Measurements from ENCODE around the gene CARS2. TPM values are rescaled to one million over a fixed set of nuclear protein-coding genes. Genes with fewer than 3 reads are reported as not detected.
A peak's percentile ranks its signal among the peaks of the same experiment; 100 is the strongest.
"Not testable (repeated sequence)": the region's sequence is repeated elsewhere in the genome, so short reads cannot be mapped to it uniquely, and the experiment has no call there.

CARS2 gene
- polyA plus RNA-seq, 1 donor from 2014 or later, result 68.5 TPM

DNA sequence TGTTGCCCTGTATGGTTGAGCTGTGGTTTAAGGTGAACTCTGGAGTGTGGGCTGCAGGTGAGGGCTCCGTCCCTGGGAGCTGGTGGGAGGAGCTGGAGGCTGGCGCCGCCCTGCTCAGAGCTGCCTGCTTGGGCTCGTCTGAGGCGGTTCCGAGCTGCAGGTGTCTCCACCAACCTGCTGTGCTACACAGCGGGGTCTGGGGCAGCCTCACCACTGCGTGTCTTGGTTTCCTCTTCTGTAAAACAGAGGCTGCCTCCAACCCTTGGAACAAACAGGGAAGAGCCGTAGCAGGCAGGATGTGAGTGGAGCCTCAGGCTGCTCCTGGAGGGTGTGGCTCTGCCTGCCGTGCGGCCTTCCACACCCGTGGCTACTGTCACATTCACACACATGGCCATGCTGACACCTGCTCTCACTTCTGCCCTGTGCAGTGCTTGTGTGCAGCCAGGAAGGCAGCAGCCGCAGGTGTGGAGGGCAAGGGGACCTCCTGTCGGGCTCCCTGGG is 69.2 kb downstream of the CARS2 start:
- Mint-ChIP-seq H3K27me3 (no peaks in the 10 kb centered on the region), H3K27ac (peak overlapping the region in 1 of 3 donors; percentile 90), H3K36me3 (no peaks in the 10 kb centered on the region)

DNA sequence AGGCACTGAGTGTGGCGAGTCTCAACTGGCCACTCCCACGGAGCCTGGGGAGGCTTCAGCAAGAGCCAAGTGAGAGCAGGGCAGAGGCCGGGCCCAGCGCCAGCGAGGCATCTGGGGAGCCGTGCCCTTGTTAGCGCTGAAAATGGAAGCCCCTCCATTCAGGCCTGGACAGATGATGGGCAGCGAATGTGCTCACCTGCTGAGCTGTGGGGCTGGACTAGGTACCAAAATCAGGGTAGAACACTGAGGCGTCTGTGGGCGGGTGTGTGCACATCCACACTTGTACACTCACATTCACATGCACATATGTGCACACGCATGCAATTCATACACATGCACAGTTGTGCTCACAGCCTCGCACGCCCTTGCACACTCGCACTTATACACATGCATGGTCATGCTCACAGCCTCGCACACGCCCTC is 69.9 kb downstream of the CARS2 start:
- H3K27ac Mint-ChIP-seq, result peak overlapping the region in 1 of 3 donors; percentile 90
- no peak overlapping the region for H3K4me3 Mint-ChIP-seq
- no peaks in the 10 kb centered on the region for H3K27me3 Mint-ChIP-seq
- no peaks in the 10 kb centered on the region for H3K36me3 Mint-ChIP-seq
- no peaks in the 10 kb centered on the region for H3K9me3 Mint-ChIP-seq
- H3K4me1 Mint-ChIP-seq, result peaks cover 0 to 3% (median 0%) of the 10 kb centered on the region in 3 donors

More for the DNA sequence above, 69.2 kb downstream of the CARS2 start:
- Mint-ChIP-seq H3K4me1 (peaks cover 0 to 3% (median 0%) of the 10 kb centered on the region in 3 donors), H3K9me3 (no peaks in the 10 kb centered on the region), H3K4me3 (no peak overlapping the region)

DNA sequence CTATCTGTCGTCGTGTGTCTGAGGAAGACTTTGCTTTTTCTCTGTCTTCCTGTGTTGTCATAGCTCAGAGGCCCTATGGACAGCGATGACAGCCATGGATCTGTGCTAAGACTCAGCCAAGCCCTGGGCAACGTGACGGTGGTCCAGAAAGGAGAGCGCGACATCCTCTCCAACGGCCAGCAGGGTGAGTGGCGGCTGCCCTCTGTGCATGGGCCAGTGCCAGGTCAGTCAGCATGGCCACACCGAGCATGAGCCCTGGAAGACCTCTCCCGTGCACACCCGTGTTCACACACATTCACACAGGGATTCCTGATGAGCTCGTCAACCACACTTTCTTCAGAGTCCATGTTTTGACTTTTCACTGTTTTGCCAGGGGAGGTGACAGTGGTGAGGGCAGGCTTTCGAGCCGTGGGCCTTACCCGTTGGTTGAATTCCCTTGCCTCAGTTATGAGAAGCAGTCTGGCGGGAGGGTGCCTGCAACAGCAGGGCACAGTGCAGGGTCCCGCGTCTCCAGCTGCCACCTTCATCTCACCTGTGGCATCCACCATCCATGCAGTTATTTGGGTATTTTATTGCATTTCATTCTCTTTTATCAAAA is 70.4 kb downstream of the CARS2 start:
- Mint-ChIP-seq H3K4me3 (no peak overlapping the region), H3K9me3 (no peaks in the 10 kb centered on the region), H3K27me3 (no peaks in the 10 kb centered on the region), H3K36me3 (peaks cover 2% of the 10 kb centered on the region), H3K27ac (no peak overlapping the region), H3K4me1 (peaks cover 0 to 3% (median 0%) of the 10 kb centered on the region in 3 donors)

DNA sequence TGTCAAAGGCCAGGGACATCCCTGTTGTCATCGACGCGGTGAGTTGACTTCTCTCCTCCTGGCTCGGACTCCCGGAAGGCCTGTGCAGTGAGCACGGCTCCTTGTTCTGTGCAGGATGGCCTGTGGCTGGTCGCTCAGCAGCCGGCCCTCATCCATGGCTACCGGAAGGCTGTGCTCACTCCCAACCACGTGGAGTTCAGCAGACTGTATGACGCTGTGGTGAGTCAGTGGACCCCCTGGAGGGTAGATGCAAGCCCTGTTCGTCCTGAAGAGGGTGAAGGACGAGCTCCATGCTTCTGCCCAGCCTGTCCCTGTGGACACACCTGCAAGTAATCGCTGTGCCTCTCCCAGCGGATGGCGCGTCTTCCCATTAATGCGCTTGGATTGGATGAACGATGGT is 71.4 kb downstream of the CARS2 start:
- Mint-ChIP-seq H3K4me1 (peaks cover 0 to 2% (median 1%) of the 10 kb centered on the region in 3 donors), H3K27me3 (no peaks in the 10 kb centered on the region), H3K9me3 (no peaks in the 10 kb centered on the region), H3K4me3 (no peak overlapping the region), H3K27ac (peak overlapping the region in 1 of 3 donors; percentile 46), H3K36me3 (peaks cover 2% of the 10 kb centered on the region)

DNA sequence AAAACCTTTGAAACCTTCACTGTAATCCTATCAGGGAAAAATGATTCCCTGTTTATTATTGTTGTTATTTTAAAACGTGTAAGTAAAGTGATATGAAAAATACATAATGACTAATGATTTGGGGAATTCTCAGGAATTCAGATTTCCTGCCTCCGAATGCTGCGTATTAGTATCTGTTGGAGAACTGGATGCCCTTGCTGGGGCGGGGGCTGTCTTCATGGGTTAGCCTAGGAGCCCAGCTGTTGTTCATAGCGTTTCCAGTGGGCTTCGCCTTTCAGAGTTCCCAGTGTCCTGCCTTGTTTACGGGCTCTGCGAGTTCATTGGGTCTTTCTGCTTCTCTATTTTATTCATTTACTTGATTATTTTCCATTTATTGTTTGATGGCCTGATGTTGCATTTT is 72.1 kb downstream of the CARS2 start:
- no peak overlapping the region for H3K4me3 Mint-ChIP-seq
- no peaks in the 10 kb centered on the region for H3K27me3 Mint-ChIP-seq
- H3K36me3 Mint-ChIP-seq, result peaks cover 2% of the 10 kb centered on the region
- H3K27ac Mint-ChIP-seq, result no peak overlapping the region
- H3K9me3 Mint-ChIP-seq, result no peaks in the 10 kb centered on the region
- peaks cover 0 to 3% (median 2%) of the 10 kb centered on the region in 3 donors for H3K4me1 Mint-ChIP-seq

DNA sequence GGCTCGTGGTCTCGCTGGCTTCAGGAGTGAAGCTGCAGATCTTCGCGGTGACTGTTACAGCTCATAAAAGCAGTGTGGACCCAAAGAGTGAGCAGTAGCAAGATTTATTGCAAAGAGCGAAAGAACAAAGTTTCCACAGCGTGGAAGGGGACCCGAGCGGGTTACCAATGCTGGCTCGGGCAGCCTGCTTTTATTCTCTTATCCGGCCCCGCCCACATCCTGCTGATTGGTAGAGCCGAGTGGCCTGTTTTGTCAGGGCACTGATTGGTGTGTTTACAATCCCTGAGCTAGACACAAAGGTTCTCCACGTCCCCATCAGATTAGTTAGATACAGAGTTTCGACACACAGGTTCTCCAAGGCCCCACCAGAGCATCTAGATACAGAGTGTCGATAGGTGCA is 73.7 kb downstream of the CARS2 start:
- H3K9me3 Mint-ChIP-seq, H3K4me1 Mint-ChIP-seq, H3K4me3 Mint-ChIP-seq, H3K27me3 Mint-ChIP-seq, H3K36me3 Mint-ChIP-seq: not testable (repeated sequence)
- H3K27ac Mint-ChIP-seq, result peak overlapping the region in 1 of 3 donors; percentile 29

DNA sequence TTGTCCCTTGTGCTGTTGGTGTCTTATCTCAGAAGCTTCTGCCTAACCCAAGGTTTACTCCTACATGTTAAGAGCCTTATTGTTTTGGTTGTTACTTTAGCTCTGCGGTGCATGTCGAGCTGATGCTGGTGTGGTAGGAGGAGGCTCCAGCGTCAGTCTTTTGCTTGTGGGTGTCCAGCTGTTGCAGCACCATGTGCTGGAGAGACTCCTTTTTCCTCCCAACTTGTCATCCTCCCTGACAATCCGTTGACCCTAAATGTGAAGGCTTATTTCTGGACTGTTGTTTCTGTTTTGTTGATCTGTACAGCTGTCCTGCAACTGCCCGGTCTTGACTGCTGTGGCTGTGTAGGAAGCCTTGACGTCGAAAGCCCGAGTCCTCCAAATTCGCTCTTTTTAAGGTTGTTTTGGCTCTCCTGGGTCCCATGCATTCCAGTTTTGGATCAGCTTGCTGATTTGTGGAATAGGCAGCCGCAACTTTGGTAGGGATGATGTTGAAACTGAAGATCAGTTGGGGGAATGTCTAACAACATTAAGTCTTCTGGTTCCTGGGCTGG is 75.3 kb downstream of the CARS2 start:
- H3K27ac Mint-ChIP-seq, result no peak overlapping the region
- no peaks in the 10 kb centered on the region for H3K9me3 Mint-ChIP-seq
- H3K4me3 Mint-ChIP-seq, result no peak overlapping the region
- no peaks in the 10 kb centered on the region for H3K27me3 Mint-ChIP-seq
- H3K36me3 Mint-ChIP-seq, result peaks cover 4% of the 10 kb centered on the region
- H3K4me1 Mint-ChIP-seq, result peaks cover 0 to 2% (median 2%) of the 10 kb centered on the region in 3 donors

DNA sequence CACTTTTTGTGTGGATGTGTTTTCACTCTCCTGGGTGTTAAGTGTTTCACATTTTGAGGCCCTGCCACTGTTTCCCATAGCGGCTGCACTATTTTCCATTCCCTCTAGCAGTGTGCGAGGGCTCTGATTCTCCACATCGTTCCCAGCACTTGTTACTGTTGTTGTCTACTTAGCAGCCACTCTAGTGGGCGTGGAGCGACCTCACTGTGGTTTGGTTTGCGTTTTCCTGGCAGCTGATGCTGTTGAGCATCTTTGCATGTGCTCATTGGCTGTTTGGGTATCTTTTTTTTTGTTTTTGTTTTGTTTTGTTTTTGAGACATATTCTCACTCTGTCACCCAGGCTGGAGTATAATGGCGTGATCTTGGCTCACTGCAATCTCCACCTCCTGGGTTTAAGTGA is 76.2 kb downstream of the CARS2 start:
- peaks cover 4% of the 10 kb centered on the region for H3K36me3 Mint-ChIP-seq
- no peaks in the 10 kb centered on the region for H3K27me3 Mint-ChIP-seq
- no peaks in the 10 kb centered on the region for H3K9me3 Mint-ChIP-seq
- H3K27ac Mint-ChIP-seq, result no peak overlapping the region
- peaks cover 0 to 2% (median 2%) of the 10 kb centered on the region in 3 donors for H3K4me1 Mint-ChIP-seq
- no peak overlapping the region for H3K4me3 Mint-ChIP-seq

DNA sequence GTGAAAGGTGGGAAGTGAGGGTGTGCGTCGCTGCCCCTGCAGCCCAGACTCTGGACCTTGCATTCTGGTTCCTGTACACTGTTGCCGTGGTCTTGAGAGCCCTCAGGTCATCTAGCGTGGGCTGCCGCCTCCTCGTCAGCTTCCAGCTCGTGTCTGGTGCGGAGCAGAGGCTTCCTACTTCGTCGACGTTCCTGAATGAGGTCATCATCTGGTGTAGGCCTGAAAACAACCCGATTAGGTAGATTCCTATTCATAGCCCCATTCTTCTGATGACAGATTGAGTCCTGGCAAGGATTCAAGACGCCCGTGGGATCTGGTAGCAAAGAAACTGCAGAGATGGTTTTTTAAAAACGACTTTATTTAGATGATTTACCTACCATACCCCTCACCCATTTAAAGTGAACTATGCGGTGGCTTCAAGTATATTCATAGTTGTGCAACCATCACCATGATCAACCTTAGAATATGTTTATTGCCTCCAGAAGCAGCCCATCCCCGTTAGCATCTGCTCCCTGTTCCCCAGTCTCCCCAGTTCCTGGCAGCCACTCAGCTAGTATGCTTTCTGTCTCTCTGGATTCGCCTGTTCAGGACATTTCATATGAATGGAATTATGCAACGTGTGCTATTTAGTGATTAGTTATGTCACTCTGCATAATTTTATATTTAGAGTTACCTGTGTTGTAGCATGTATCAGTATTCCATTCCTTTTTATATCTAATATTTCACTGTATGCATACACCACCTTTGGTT is 76.8 kb downstream of the CARS2 start:
- Mint-ChIP-seq H3K4me1 (peaks cover 0 to 2% (median 2%) of the 10 kb centered on the region in 3 donors), H3K27ac (peak overlapping the region in 1 of 3 donors; percentile 9), H3K36me3 (peaks cover 4% of the 10 kb centered on the region), H3K4me3 (no peak overlapping the region), H3K9me3 (no peaks in the 10 kb centered on the region), H3K27me3 (no peaks in the 10 kb centered on the region)

DNA sequence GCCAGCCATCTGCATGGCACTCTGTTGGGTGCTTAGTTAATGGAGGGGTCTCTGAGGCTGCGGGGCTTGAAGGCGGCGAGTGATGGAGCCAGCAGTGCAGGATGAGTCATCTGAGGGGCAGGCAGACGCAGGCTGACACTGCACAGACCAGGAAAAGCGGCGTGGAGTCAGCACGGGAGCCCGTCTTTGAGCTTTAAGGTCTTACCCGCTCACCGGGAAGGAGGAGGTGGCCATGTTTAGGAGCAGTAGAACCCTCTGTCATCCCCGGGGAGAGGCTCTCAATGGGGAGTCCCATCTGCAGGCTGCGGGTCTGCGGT is 77.5 kb downstream of the CARS2 start:
- Mint-ChIP-seq H3K36me3 (peaks cover 4% of the 10 kb centered on the region), H3K9me3 (no peaks in the 10 kb centered on the region), H3K4me3 (no peak overlapping the region), H3K4me1 (peaks cover 0 to 2% (median 2%) of the 10 kb centered on the region in 3 donors), H3K27ac (peak overlapping the region in 1 of 3 donors; percentile 23), H3K27me3 (no peaks in the 10 kb centered on the region)

DNA sequence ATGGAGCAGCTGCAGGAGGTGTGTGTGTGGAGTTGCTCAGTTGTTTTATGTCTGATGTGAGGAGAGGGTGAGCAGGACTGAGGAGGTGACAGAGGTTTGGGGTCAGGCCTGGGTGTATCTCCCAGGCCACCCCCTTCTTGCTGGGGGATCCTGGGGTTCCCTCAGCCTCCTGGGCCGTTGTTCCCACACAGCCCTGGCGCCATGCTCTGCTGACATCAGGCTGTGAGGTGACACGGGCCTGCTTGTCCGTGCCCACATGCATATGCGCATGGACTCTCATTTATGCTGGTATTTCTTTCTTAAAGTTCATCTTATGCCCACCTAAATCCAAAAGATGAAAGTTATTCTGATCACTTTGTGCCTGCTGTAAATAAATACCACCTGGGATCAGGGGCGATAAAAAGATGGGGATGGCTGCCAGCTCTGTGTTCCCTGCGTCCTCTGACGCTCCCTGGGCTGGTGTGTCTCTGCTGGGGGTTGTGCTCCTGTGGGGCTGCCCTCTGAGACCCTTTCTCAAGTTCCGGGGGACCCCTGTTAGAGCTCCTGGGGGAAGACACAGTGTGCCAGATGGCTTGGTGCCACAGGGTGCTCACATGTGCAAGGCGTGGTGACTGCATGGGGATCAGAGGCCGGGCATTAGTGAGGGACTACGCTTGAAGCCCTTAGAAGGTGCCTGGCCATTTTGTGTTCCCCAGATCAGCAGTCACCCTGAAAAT is 78.0 kb downstream of the CARS2 start:
- H3K27ac Mint-ChIP-seq, result peak overlapping the region in 1 of 3 donors; percentile 23
- no peak overlapping the region for H3K4me3 Mint-ChIP-seq
- no peaks in the 10 kb centered on the region for H3K27me3 Mint-ChIP-seq
- no peaks in the 10 kb centered on the region for H3K9me3 Mint-ChIP-seq
- peaks cover 4% of the 10 kb centered on the region for H3K36me3 Mint-ChIP-seq
- peaks cover 0 to 3% (median 2%) of the 10 kb centered on the region in 3 donors for H3K4me1 Mint-ChIP-seq

DNA sequence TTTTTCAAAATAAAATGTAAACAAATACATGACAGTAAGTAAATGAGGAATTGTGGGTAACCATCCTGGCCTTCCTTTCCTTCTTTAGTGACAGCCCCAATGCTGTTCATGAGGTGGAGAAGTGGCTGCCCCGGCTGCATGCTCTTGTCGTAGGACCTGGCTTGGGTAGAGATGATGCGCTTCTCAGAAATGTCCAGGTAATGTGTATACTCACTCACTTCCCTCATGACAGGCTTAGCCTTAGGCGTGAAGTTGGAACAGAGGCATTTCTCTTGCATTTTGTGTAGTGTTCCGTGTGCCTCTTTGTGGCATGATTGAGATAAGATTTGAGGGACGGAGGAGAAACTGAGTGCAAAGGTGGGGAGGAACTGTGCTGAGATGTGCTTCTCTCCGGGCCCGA is 78.6 kb downstream of the CARS2 start:
- no peak overlapping the region for H3K27ac Mint-ChIP-seq
- H3K36me3 Mint-ChIP-seq, result peaks cover 4% of the 10 kb centered on the region
- H3K9me3 Mint-ChIP-seq, result no peaks in the 10 kb centered on the region
- H3K27me3 Mint-ChIP-seq, result no peaks in the 10 kb centered on the region
- H3K4me1 Mint-ChIP-seq, result peaks cover 0 to 6% (median 5%) of the 10 kb centered on the region in 3 donors
- no peak overlapping the region for H3K4me3 Mint-ChIP-seq

DNA sequence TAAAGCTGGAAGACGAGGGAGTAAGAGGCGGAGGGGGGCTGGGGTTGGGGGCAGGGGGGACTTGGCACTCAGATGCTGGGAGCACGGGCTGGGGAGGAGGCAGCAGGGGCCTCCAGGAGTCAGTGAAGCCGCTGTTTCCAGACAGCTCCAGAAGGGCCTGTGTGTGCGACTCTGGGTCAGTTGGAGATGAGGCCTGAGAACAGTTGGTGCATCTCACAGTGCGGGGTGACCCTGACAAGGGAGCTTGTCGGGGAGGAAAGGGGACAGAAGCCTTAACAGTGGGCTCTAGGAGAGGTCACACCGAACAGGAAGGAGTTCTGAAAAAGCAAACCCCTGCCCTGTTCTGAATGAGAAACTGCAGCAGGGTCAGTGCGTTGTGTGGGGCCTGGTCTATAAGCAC is 79.4 kb downstream of the CARS2 start:
- Mint-ChIP-seq H3K36me3 (peaks cover 4% of the 10 kb centered on the region), H3K27me3 (no peaks in the 10 kb centered on the region), H3K27ac (no peak overlapping the region), H3K4me1 (peaks cover 0 to 7% (median 5%) of the 10 kb centered on the region in 3 donors), H3K9me3 (no peaks in the 10 kb centered on the region), H3K4me3 (no peak overlapping the region)

DNA sequence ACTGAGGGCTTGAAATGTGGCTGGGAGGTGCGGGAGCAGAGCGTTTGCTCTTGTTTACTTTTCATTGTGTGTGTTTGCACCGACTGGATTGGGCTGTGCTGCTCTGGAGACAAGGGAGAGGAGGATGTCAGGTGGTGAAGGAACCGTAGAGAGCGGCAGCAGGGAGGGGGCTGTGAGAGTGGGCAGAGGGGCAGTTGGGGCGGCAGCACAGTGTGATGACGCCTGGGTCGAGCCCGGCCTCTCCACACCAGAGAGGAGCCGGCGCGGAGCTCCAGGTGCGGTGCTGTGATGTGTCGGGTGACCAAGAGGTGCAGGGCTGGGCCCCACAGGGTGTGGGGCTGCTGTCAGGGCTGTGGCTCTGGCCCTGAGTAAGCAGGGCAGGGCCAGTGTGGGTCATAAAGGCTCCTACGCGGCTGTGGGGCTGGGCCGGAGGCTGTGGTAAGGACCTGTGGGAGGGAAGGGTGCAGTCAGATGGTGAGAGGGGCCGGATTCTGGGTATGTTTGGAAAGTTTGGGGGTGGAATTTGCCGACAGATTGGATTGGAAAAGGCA is 80.1 kb downstream of the CARS2 start:
- H3K27ac Mint-ChIP-seq, result peak overlapping the region in 1 of 3 donors; percentile 19

More for the DNA sequence above, 80.1 kb downstream of the CARS2 start:
- Mint-ChIP-seq H3K9me3 (no peaks in the 10 kb centered on the region), H3K4me3 (peak overlapping the region in 2 of 4 donors; percentile 65 to 72), H3K4me1 (peaks cover under 1 to 7% (median 5%) of the 10 kb centered on the region in 3 donors), H3K36me3 (peaks cover 3% of the 10 kb centered on the region), H3K27me3 (no peaks in the 10 kb centered on the region)

Measured in IgD-negative memory B cell (primary cell).